ENCODE results near the gene FN1.

The FN1 gene

GRCh38 chr2:215399067-215399716, 36.7 kb downstream of the FN1 start:
- no peak overlapping the region for H3K27ac ChIP-seq (ENCODE audit: low read length)
- H3K36me3 ChIP-seq (ENCODE audit: control insufficient read depth, low read depth, low read length) = peaks cover 13% of the 10 kb centered on the region
- peaks cover 8% of the 10 kb centered on the region for H3K4me1 ChIP-seq (ENCODE audit: control insufficient read depth, low read depth, low read length)

GRCh38 chr2:215397632-215398341, 38.1 kb downstream of the FN1 start:
- H3K36me3 ChIP-seq (ENCODE audit: control insufficient read depth, low read depth, low read length) = peaks cover 19% of the 10 kb centered on the region
- peaks cover 8% of the 10 kb centered on the region for H3K4me1 ChIP-seq (ENCODE audit: control insufficient read depth, low read depth, low read length)
- no peaks in the 10 kb centered on the region for H3K27me3 ChIP-seq (ENCODE audit: control insufficient read depth, insufficient read depth, low read length)
- no peak overlapping the region for H3K4me3 ChIP-seq (ENCODE audit: low read length)
- H3K9me3 ChIP-seq (ENCODE audit: control insufficient read depth, low read depth, low read length) = no peaks in the 10 kb centered on the region
- H3K9ac ChIP-seq (ENCODE audit: low read length) = no peak overlapping the region
- H3K27ac ChIP-seq (ENCODE audit: low read length) = no peak overlapping the region

More at GRCh38 chr2:215399067-215399716, 36.7 kb downstream of the FN1 start:
- Histone ChIP-seq H3K4me3 (ENCODE audit: low read length) (no peak overlapping the region), H3K27me3 (ENCODE audit: control insufficient read depth, insufficient read depth, low read length) (no peaks in the 10 kb centered on the region), H3K9ac (ENCODE audit: low read length) (no peak overlapping the region), H3K9me3 (ENCODE audit: control insufficient read depth, low read depth, low read length) (no peaks in the 10 kb centered on the region)

GRCh38 chr2:215396595-215397313, 39.1 kb downstream of the FN1 start:
- Histone ChIP-seq H3K36me3 (ENCODE audit: control insufficient read depth, low read depth, low read length) (peaks cover 24% of the 10 kb centered on the region), H3K9ac (ENCODE audit: low read length) (no peak overlapping the region), H3K9me3 (ENCODE audit: control insufficient read depth, low read depth, low read length) (no peaks in the 10 kb centered on the region), H3K27ac (ENCODE audit: low read length) (no peak overlapping the region), H3K4me3 (ENCODE audit: low read length) (no peak overlapping the region), H3K27me3 (ENCODE audit: control insufficient read depth, insufficient read depth, low read length) (no peaks in the 10 kb centered on the region), H3K4me1 (ENCODE audit: control insufficient read depth, low read depth, low read length) (peaks cover 8% of the 10 kb centered on the region)

GRCh38 chr2:215395687-215396460, 40.0 kb downstream of the FN1 start:
- Histone ChIP-seq H3K4me3 (ENCODE audit: low read length) (no peak overlapping the region), H3K27ac (ENCODE audit: low read length) (no peak overlapping the region), H3K4me1 (ENCODE audit: control insufficient read depth, low read depth, low read length) (peaks cover 8% of the 10 kb centered on the region), H3K9ac (ENCODE audit: low read length) (no peak overlapping the region), H3K36me3 (ENCODE audit: control insufficient read depth, low read depth, low read length) (peaks cover 24% of the 10 kb centered on the region), H3K9me3 (ENCODE audit: control insufficient read depth, low read depth, low read length) (no peaks in the 10 kb centered on the region), H3K27me3 (ENCODE audit: control insufficient read depth, insufficient read depth, low read length) (no peaks in the 10 kb centered on the region)

GRCh38 chr2:215394102-215394805, 41.6 kb downstream of the FN1 start:
- Histone ChIP-seq H3K9ac (ENCODE audit: low read length) (no peak overlapping the region), H3K36me3 (ENCODE audit: control insufficient read depth, low read depth, low read length) (peaks cover 24% of the 10 kb centered on the region)

GRCh38 chr2:215392687-215393270, 43.1 kb downstream of the FN1 start:
- H3K9me3 ChIP-seq (ENCODE audit: control insufficient read depth, low read depth, low read length) = no peaks in the 10 kb centered on the region
- H3K4me1 ChIP-seq (ENCODE audit: control insufficient read depth, low read depth, low read length) = peaks cover 10% of the 10 kb centered on the region
- H3K36me3 ChIP-seq (ENCODE audit: control insufficient read depth, low read depth, low read length) = peaks cover 22% of the 10 kb centered on the region
- H3K27ac ChIP-seq (ENCODE audit: low read length) = no peak overlapping the region
- H3K9ac ChIP-seq (ENCODE audit: low read length) = no peak overlapping the region
- no peaks in the 10 kb centered on the region for H3K27me3 ChIP-seq (ENCODE audit: control insufficient read depth, insufficient read depth, low read length)
- H3K4me3 ChIP-seq (ENCODE audit: low read length) = no peak overlapping the region

More at GRCh38 chr2:215394102-215394805, 41.6 kb downstream of the FN1 start:
- Histone ChIP-seq H3K27ac (ENCODE audit: low read length) (no peak overlapping the region), H3K4me3 (ENCODE audit: low read length) (no peak overlapping the region), H3K9me3 (ENCODE audit: control insufficient read depth, low read depth, low read length) (no peaks in the 10 kb centered on the region), H3K27me3 (ENCODE audit: control insufficient read depth, insufficient read depth, low read length) (no peaks in the 10 kb centered on the region), H3K4me1 (ENCODE audit: control insufficient read depth, low read depth, low read length) (peaks cover 8% of the 10 kb centered on the region)

GRCh38 chr2:215392164-215392563, 43.7 kb downstream of the FN1 start:
- Histone ChIP-seq H3K9me3 (ENCODE audit: control insufficient read depth, low read depth, low read length) (no peaks in the 10 kb centered on the region), H3K27ac (ENCODE audit: low read length) (no peak overlapping the region), H3K9ac (ENCODE audit: low read length) (no peak overlapping the region), H3K4me1 (ENCODE audit: control insufficient read depth, low read depth, low read length) (peaks cover 10% of the 10 kb centered on the region), H3K4me3 (ENCODE audit: low read length) (no peak overlapping the region), H3K27me3 (ENCODE audit: control insufficient read depth, insufficient read depth, low read length) (no peaks in the 10 kb centered on the region), H3K36me3 (ENCODE audit: control insufficient read depth, low read depth, low read length) (peaks cover 17% of the 10 kb centered on the region)

GRCh38 chr2:215391531-215391930, 44.3 kb downstream of the FN1 start:
- Histone ChIP-seq H3K36me3 (ENCODE audit: control insufficient read depth, low read depth, low read length) (peaks cover 20% of the 10 kb centered on the region), H3K4me1 (ENCODE audit: control insufficient read depth, low read depth, low read length) (peaks cover 10% of the 10 kb centered on the region), H3K27me3 (ENCODE audit: control insufficient read depth, insufficient read depth, low read length) (no peaks in the 10 kb centered on the region), H3K9ac (ENCODE audit: low read length) (no peak overlapping the region), H3K4me3 (ENCODE audit: low read length) (no peak overlapping the region), H3K27ac (ENCODE audit: low read length) (no peak overlapping the region), H3K9me3 (ENCODE audit: control insufficient read depth, low read depth, low read length) (no peaks in the 10 kb centered on the region)

GRCh38 chr2:215390550-215390913, 45.3 kb downstream of the FN1 start:
- H3K4me1 ChIP-seq (ENCODE audit: control insufficient read depth, low read depth, low read length) = peaks cover 10% of the 10 kb centered on the region
- no peak overlapping the region for H3K9ac ChIP-seq (ENCODE audit: low read length)
- no peak overlapping the region for H3K4me3 ChIP-seq (ENCODE audit: low read length)
- no peaks in the 10 kb centered on the region for H3K27me3 ChIP-seq (ENCODE audit: control insufficient read depth, insufficient read depth, low read length)
- H3K27ac ChIP-seq (ENCODE audit: low read length) = no peak overlapping the region
- H3K9me3 ChIP-seq (ENCODE audit: control insufficient read depth, low read depth, low read length) = no peaks in the 10 kb centered on the region
- H3K36me3 ChIP-seq (ENCODE audit: control insufficient read depth, low read depth, low read length) = peaks cover 20% of the 10 kb centered on the region

GRCh38 chr2:215388002-215388728, 47.7 kb downstream of the FN1 start:
- peaks cover 15% of the 10 kb centered on the region for H3K36me3 ChIP-seq (ENCODE audit: control insufficient read depth, low read depth, low read length)
- no peaks in the 10 kb centered on the region for H3K9me3 ChIP-seq (ENCODE audit: control insufficient read depth, low read depth, low read length)
- H3K27ac ChIP-seq (ENCODE audit: low read length) = no peak overlapping the region
- H3K27me3 ChIP-seq (ENCODE audit: control insufficient read depth, insufficient read depth, low read length) = no peaks in the 10 kb centered on the region
- no peak overlapping the region for H3K4me3 ChIP-seq (ENCODE audit: low read length)
- H3K4me1 ChIP-seq (ENCODE audit: control insufficient read depth, low read depth, low read length) = peaks cover 10% of the 10 kb centered on the region
- no peak overlapping the region for H3K9ac ChIP-seq (ENCODE audit: low read length)
